Activated CD4-positive, alpha-beta T cell treated with anti-CD3 and anti-CD28 coated beads, Interleukin-2, Interleukin-4, amounts not matched to agents 100 ng/mL and 50 ng/mL, durations not matched to agents 16 hours and 8 hours (primary cell): ENCODE measurements around the gene CNOT11.

Experiments used
- DNase-seq: peaks from one replicate; pipeline ENCODE4 v3.0.0-alpha.2; 2020; ENCODE audit warnings: low spot score

The CNOT11 gene

GRCh38 chr2:101278925-101279324, 26.2 kb downstream of the CNOT11 start:
- no peak for DNase-seq

DNA sequence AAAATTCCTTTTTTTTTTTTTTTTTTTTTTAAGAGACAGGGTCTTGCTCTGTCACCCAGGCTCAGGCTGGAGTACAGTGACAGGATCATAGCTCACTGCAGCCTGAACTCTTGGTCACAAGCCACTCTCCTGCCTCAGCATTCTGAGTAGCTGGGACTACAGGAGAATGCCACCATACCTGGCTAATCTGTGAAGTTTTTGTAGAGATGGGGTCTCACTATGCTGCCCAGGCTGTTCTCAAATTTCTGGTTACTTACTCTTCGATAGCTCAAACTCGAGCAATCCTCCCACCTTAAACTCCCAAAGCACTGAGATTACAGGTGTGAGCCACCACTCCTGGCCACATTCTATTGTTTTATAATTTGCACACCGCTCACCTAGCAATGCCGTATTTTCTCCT, 28.8 kb downstream of the CNOT11 start:
- DNase-seq, result no peak

DNA sequence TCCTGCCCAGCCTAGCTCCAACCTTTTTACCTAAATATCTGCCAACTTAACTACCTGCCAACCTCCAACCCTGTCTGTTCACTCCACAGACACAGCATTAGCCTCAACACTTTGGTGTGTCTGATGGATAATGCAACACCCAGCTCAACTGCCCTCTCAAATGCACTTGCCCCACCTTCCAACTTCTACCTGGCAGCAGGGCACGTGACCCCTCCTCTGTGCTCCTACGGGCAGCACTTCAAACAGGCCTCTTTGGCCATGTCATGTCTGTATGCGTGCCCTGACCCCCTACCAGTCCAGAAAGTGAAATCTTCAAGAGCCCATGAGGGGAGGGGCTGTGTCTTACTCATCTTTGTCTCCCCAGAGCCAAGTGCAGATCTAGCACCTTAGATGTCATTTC, 30.3 kb downstream of the CNOT11 start:
- DNase-seq, result no peak

DNA sequence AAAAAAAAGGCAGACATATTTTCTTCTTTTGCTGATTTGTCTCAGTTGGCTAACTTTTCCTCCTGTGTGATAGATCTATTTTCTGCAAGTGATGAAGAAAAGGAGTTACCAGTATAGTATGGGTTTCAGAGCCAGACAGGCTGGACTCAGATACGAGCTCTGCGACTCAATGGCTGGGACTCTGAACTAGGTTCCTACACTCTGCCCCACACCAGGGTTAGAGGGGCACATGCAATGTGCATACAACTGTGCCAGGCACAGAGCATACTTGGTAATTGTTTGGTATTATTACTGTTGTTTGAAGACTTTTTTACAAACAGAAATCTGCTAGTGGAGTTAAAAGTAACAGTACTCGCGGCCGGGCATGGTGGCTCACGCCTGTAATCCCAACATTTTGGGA, 34.0 kb downstream of the CNOT11 start:
- DNase-seq, result no peak

DNA sequence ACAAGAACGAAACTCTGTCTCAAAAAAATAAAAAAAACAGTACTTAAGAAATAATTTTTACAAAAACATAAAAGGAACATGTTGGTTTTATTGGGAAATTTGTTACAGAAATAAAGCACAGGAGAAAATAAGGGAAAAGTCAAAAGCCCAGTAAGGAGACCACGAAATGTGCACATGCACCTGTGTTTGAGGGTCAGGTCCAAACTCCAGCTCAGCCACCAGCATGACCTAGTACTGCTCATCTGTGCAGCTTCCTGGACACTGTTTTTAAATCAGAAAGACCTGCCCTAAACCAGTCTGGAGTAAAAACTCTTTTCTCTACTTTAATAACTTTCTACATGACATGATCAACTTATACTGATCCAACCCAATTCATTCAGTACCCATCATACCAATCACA, 34.6 kb downstream of the CNOT11 start:
- no peak for DNase-seq

DNA sequence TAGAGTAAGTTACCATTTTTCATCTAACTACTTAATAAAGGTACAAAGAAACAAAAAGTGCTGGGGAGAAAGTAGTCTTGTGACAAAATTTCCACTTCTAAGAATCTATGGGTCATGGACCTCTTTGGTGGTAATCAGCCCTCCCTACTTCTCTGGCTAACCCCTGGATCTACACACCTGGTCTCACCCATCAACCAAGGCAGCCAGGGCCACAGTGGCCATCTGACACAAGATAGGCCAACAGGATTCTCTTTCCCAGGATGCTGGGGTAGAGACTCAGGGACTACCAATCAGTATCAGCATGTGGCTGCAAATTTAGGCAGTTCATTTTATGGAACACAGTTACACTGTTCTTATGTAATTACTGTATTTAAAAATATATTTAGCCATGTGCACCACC, 38.0 kb downstream of the CNOT11 start:
- DNase-seq, result no peak

DNA sequence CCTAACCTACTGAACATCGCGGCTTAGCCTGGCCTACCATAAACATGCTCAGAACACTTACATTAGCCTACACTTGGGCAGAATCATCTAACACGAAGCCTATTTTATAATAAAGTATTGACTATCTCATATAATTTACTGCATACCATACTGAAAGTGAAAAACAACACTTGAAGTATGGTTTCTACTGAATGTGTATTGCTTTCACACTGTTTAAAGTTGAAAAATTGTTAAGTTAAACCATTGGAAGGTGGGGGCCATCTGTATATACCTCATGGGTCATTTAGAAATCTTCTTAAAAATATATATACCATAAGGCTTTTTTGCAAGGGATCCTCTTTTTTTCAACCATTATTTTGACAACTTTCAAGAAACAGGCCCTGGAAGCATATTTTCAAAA, 39.3 kb downstream of the CNOT11 start:
- no peak for DNase-seq

GRCh38 chr2:101293544-101293943, 40.9 kb downstream of the CNOT11 start:
- DNase-seq, result no peak

DNA sequence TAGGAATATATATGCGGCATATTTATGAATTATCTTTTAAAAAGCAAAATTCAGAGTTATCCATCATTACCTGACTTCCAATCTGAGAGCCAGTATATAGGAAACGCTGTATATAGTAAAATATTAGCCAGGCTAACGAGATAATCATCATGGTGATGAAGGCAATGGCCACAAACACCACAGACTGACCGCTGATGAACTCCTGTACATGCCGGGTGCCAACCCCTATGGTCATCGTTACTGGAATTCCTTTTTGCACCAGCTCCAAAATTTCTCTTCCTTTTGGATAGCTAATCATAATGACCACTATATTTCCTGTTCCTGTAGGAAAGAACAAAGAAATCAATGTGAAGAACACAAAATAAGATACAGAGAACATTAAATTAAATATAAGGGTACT, 42.2 kb downstream of the CNOT11 start:
- DNase-seq, result no peak

GRCh38 chr2:101295895-101296294, 43.2 kb downstream of the CNOT11 start:
- no peak for DNase-seq

GRCh38 chr2:101296371-101296770, 43.7 kb downstream of the CNOT11 start:
- no peak for DNase-seq

DNA sequence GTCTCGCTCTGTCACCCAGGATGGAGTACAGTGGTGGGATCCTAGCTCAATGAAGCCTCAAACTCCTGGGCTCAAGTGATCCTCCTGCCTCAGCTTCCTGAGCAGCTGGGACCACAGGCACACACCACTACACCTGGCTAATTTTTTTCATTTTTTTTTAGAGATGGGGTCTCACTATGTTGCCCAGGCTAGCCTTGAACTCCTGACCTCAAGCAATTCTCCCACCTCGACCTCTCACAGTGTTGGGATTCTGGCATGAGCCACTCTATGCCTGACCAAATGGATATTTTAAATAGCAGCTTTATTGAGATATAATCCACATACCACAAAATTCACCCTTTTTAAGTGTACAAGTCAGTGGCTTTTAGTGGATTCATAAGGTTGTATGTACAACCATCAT, 44.7 kb downstream of the CNOT11 start:
- DNase-seq, result no peak

DNA sequence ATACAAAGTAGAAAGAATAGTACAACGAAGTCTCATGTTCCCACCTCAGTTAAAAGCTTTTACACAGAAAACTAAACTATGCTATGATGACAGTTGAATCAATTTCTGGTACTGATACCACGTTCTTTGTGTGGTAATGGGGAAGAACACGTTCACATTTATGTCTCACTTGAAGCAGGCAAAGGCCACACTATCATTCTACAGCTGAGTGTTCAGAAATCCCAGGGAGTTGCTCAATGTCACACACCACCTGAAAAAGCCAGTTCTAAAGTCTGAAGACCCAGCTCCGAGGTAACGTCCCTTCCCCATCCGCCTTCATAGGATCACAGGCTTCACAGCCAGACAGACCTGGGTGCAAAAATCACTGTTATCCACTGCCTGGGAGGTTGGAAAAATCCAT, 46.9 kb downstream of the CNOT11 start:
- no peak for DNase-seq

- no peak for DNase-seq
These were observed 47.5 kb downstream of the CNOT11 start for GRCh38 chr2:101300164-101300563.

DNA sequence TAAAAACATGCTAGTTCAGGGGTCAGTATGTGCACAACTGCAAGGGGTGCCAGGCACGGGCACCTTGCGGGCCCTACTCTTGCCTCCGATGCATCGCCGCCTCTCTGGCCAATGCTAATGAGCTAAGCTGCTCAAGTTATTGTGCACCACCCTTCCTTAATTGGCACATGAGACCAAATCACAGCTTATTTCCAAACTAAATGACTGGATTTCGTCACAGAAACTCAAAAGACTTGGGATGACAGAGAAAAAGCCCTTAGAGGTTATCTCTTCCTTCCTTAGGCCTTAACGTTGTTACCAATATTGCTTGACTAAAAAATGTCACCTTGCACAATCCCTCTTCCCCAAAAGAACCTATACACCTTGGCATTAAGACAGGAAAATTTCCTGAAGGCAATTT, 48.1 kb downstream of the CNOT11 start:
- no peak for DNase-seq

DNA sequence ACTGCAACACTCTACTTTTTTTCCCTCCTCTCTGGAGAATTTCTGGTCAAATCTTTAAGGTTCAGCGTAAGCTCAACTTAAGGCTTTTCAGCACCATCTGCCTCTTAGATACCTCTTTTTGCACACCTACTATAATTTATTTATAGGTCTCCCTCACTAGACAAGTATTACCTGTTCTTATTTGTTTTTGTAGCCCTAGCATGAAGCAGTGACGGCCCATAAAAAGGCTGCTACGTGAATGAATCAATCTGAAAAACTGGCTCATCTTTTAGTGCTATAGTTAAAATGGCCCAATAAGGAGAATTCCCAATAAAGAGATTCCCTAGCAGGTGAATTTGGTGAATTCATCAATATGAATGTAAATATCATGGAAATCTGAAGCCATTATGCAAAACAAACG, 49.3 kb downstream of the CNOT11 start:
- no peak for DNase-seq

GRCh38 chr2:101303688-101304087, 51.0 kb downstream of the CNOT11 start:
- no peak for DNase-seq

GRCh38 chr2:101305035-101305434, 52.3 kb downstream of the CNOT11 start:
- peak; percentile 60 for DNase-seq

GRCh38 chr2:101305492-101306078, 52.9 kb downstream of the CNOT11 start:
- DNase-seq, result peak; percentile 20

- no peak for DNase-seq
These were observed 53.7 kb downstream of the CNOT11 start for GRCh38 chr2:101306410-101306809.

DNA sequence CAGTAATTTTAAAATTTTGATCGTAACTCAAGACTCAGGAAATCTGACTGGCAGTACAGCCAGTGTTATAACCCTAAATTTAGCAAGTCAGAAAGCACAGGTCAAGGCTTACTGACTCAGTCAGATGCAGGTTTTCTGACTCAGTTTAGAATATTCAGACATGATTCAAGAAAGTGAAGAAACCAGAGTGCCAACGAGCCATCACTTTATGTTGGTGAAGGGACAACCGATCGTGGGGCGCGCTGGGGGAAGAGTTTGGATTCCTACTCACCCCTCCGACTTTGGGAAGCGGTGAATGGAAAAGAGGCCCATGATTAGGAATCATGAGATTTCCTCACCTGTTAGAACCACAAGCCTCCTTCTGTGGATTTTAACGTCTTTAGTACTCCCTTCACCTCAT, 54.8 kb downstream of the CNOT11 start:
- DNase-seq, result peak; percentile 61

DNA sequence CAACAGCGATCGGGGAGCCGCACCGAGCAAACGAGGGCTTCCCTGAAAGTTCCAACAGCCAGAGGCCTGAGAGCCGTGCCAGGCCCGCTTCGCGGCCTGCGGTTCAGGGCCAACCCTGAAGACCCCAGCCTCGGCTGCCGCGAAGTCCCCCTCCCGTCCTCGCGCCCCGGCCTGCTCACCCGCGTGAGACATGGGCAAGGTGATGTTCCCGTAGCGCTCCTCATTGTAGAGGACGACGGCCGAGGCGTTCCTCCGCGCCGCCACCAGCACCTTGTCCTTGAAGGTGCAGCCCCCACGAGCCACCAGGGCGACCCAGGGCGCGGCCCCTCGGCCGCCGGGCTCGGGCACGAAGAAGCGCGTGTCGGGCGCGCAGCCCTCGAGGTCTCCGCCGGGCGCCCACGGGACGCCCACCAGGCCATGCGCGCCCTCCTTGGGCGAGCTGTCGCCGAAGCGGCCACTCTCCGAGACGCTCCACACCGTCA, 55.3 kb downstream of the CNOT11 start:
- no peak for DNase-seq

GRCh38 chr2:101308432-101309210, 55.9 kb downstream of the CNOT11 start, which contains the start of gene RNF149:
Gene RNF149, minus strand, starts transcription at chr2:101308701. Its CDS starts 113 bp downstream, at chr2:101308588.
- peak; percentile 91 for DNase-seq
